Head of caudate nucleus (tissue), 42 donors: Measurements from ENCODE around the gene ABL1.

ENCODE experiments used
- DNase-seq, 42 donors: peaks; one replicate each; pipeline versions ENCODE4 v3.0.0 to v3.0.0-alpha.2; 2020 to 2021; ENCODE audit warnings: mixed read lengths in 7 of 42
- intact Hi-C: fragments of 100-400 bp; cut with DNase I; formaldehyde crosslinking; loops from one replicate; pipeline ENCODE4 v1.15.0; 2022

The ABL1 gene

DNA sequence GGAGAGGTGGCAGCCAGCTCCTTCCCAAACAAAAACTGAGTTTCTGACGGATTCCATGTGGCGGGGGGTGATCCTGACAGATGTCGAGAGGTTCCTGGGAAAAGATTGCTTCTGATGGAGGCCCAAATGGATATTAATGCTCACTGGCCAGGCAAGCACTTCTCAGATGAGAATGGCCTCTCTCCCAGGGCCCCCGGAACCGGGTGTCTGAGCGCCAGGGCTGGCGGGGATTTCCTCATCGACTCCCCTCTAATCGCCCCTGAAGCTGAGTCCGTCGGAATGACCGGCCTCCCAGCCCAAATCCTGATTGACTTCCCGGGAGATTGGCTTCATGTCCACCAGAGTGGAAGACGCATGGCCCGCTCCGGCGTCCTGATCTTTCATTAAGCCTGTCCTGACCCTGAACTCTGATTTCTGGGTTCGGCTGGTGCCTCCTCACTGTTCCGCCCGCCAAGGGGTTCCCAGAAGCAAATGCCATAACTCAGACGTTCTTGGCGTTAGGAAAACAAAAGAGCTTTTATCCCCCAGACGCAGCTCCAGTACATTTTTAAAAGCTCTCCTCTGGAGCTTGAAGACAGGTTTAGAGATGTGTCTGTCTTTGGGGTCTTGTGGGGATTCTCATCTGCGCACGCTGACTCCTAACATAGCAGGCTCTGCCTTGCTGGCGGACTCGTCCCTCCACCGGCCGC, 86.4 kb downstream of the ABL1 start:
- intact Hi-C loops = no loop called here
- no peak for DNase-seq

DNA sequence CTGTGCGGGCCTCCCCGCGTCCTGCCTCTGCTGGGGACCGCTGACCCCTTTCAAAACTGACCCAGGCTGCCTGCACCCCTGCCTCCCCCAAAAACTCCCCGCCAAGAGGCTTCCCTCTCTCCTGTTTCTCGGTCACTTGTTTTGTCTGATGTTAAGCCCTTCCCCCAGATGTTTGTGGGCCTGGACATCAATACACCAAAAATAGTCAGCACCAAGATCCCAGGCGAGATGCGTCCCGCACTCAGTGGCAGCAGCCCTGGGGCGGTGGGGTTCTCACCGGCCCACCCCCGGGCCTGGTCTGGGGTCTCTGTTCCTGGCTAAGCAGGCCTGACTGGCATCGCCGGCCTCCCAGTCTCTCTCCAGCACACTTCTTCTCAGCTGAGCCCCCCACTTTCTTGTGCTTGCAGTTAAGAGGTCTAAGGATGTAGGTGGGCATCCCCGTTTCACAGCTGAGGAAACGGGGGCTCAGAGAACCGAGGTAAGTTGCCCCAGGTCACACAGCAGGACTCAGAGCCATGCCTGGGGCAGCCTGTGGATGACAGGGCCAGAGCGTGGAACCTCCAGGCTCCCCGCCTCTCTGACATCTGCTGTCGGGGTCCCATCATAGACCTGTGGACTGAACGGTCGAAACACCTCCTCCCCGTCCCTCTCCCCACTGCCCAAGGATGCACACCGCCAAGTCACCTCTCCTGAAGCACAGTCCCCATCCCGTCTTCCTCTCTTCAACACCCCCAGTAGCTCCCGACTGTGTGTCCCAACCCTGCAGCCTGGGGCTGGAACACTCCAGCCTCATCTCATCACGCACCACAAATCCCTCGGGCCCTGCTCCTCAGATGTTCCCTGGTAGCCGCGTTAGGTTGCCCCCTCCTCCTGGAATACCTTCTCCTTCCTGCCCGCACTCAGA, 87.2 kb downstream of the ABL1 start:
- intact Hi-C loops = no loop called here
- DNase-seq = no peak

DNA sequence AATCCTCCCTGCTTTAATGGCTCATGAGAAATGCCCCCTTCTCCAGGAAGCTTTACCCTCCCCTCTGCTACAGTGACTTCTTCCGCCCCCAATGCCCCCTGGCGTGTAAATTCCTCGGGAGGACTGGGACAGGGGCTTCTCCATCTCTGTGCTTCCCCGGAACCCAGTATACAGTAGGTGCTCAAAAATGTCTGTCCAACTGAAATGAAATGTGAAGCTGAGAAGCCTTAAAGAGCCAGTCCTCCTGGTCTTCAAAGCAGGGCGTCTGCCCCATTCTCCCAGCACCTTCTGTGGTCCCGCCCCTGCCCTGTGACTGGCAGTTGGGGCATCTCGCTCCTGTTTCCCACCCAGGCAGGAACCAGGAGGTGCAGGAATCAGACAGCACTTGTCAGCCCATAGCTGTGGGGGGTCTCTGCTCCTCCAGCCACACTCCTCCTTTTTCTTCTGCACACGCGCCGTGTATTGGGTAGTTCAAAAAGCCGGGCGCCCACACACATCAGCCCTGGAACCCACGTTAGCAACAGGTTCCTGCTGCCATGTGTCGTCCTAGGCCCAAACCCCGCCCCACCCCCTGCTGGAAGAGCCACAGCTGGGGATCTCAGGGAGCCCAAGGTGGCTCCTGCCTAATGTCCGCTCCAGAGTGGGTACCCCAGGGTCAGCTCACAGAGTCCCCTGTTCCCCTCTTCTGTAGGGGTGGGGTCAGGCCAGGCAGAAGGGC, 88.0 kb downstream of the ABL1 start:
- intact Hi-C loops = no loop called here
- DNase-seq = no peak

DNA sequence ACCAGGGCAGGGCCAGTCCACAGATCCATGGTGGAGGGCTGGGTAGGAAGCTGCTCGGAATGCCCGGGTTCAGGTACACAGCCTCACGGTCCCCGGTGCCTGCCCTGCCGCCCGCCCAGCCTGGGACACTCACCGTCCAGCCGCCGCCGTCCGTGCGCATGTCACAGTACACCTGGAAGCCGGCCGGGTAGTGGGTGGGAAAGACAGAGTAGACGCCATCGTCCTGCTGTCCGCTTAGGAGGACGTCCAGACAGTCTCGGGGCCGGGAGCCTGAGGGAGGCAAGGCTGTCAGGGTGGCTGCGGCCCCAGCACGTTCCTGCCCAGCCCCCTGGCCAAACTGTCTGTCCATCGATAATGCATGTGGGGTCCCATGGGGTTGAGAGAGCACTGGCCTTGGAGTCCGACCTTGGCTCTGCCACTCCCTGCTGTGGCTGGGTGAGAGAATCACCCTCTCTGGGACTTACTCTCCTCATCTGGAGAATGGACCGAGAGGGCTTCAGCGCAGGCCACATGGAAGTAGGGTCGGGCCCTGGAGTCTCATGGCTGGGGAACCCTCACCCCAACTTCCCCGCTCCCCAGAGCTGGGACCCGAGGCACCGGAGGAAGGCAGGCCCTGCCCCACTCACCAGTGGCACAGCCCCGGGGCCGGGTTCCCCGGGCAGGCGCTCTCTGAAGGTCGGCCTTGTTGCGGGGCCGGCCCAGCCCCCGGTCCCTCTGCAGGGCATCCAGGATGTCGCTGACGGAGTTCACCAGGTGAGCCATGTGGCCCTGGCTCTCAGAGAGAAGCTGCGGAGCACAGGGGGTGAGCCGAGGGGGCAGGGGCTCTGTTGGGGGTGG, 88.8 kb downstream of the ABL1 start:
- DNase-seq = no peak

DNA sequence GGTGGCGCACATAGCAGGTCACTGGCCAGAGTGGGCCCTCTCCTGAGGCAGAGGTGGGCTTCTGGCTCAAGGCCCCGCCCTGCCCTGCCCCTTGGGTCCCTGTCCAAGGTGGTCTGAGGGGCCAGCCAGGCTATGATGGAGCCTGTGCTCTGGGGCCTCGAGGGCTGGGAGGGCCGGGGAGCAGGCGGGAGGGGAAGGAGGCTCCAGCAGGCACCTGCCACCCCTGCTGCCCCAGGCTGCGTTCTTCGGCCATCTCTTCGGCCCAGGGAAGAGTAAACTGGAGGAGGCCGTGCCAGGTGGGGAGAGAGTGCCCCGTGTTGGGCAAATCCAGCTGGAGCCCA, 89.4 kb downstream of the ABL1 start:
- intact Hi-C loops = no loop called here
- no peak for DNase-seq

More for the DNA sequence above, 88.8 kb downstream of the ABL1 start:
- intact Hi-C loops = no loop called here

DNA sequence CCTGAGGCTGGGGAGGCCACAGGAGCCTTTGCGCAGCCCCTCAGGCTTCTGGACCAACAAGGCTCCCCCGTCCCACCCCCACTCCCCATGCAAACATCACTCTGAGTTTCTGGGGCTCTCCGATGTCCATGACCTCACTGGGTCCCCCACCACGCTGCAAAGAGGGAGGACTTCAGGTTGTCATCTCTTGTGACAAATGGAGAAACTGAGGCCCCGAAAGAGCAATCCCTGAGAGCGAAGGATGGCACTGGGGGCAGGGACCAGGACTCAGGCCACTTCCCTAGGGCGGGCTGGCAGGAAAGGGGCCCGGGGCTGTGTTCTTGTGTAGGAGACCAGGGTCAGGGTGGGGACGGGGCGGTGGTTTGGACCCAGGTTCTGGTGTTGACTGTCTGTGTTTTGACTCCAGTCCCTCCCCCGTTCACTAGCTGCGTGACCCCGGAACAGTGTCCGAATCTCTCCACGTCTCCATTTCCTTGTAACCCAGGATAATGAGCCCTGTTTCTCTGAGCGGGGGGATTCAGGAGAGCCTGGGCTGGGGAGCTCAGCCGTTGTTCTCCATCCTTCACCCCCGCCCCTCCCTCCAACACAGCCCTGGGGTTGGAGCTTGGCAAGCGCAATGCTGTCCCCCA, 90.1 kb downstream of the ABL1 start:
- intact Hi-C loops = no loop called here

DNA sequence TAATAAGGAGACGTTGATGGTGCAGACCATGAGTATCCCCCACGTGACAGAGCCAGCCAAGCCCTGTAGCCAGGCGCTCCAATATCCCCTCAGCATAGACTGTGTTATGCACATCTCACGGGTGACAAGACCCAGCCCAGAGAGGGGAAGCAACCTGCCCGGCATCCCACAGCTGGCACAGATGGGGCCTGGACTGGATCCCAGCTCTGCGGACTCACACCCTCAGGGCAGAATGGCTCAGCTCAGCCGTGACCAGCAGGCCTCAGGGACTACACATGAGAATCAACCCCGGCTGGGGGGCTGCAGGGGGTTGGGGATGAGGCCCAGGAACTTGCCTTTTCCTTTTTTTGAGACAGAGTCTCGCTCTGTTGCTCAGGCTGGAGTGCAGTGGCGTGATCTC, 92.3 kb downstream of the ABL1 start:
- DNase-seq = no peak
- intact Hi-C loops = no loop called here

More for the DNA sequence above, 90.1 kb downstream of the ABL1 start:
- DNase-seq = no peak

DNA sequence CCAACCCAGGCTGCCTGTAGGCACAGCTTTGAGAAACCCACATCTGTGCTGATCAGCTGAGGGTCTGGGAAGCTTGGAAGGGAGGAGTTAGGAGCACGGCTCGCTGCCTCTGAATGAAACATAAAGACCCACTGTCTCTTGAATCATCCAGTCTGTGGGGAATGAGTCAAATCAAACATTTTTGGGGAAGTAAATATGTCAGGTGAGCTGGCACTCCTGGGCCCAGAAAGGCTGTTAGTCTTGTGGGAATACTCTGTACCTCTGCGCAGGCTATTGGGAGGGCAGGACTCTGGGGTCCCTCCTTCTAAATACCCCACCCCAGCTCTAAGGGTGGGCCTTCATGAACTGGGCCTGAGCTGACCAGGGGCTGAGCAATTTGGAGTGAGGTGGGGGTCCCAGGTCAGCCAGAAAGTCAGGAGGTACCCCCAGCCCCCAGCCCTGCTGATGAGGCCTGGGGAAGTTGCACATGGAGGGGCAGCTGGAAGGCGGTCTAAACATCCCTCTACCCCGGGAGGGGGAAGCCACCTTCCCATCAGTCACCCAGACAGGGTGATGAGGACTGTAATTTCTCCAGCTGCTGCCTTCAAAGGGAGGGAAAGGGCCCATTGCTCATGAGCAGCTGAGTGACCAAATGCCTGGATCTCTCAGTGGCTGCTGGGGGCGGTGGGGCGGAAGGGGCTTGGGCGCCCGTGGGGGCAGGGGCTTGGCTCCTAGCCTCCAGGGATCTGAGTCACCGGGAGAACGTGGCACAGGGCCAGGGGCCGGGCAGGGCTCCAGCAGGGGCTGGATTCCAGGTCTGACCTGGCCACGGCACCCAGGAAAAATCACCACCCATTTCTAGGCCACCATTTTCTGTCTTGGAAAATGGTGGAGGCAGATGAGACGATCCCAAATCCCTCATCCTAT, 93.2 kb downstream of the ABL1 start:
- intact Hi-C loops = no loop called here
- peak in 1 of 42 donors; percentile 53 for DNase-seq

DNA sequence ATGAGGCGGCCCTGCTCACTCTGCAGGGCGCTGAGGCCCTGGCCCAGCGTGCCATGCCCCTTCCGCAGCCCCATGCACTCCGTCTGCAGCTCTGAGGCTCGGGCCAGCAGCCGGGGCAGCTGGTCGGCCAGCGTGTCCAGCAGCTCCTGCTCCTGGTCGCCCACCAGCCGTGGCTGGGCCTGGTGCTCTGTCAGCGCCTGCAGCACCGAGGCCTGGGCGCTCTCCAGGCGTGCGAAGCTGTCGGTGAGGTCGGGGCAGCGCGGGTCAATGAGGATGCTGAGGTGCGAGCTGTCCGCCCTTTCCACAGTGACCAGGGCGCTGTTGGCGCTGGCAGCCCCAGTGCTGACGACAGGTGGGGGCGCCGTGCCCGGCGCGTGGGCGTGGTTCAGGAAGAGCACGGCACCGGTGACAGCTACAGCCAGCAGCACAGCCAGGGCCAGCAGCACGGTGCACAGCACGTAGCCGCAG, 94.6 kb downstream of the ABL1 start:
- no peak for DNase-seq
- intact Hi-C loops = no loop called here

DNA sequence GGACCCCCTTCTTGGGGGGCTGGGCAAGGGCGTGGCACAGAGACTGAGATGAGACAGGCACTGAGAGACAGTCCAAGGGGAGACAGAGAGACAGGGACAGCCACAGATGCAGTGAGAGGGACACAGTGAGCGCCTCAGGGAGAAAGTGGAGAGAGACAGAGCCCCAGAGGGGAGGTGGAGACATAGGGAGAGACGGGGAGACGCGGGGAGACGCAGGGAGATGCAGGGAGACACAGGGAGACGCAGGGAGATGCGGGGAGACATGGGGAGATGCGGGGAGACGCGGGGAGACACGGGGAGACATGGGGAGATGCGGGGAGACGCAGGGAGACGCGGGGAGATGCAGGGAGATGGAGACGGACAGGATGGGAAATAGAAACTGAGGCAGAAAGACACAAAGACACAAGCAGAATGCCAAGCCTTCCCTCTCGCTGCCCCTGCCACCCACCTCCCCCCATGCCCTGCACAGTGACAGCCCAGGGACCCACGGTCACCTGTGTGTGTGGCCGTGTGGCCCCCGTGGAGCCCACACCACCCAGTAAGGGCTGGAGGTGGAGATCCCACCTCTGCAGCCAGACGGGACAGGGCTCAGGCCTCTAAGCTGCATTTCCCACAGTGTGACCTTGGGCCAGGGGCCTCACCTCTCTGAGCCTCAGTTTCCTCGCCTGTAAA, 95.2 kb downstream of the ABL1 start:
- no peak for DNase-seq
- intact Hi-C loops = no loop called here

DNA sequence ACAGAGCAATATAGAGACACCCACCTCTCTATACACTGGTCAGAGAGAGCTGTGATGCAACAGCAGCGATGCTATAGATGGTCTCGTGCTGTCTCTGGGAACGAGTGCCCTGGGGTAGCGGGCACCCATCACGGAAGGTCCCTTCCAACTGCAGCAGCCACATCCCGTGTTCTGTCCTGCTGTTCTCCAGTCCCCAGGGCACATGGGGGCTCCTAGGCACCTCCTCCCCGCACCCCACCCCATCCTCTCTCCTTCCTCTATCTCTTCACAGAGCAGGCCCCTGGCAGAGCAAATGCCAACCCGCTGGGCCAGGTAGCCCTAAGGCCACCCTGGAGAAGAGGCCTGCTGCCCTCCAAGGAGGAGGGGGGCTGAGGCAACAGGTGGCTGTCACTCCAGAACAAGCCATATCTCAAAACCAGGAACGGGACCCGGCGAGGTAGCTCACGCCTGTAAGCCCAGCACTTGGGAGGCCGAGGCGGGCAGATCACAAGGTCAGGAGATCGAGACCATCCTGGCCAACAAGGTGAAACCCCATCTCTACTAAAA, 95.8 kb downstream of the ABL1 start:
- no peak for DNase-seq
- intact Hi-C loops = no loop called here

DNA sequence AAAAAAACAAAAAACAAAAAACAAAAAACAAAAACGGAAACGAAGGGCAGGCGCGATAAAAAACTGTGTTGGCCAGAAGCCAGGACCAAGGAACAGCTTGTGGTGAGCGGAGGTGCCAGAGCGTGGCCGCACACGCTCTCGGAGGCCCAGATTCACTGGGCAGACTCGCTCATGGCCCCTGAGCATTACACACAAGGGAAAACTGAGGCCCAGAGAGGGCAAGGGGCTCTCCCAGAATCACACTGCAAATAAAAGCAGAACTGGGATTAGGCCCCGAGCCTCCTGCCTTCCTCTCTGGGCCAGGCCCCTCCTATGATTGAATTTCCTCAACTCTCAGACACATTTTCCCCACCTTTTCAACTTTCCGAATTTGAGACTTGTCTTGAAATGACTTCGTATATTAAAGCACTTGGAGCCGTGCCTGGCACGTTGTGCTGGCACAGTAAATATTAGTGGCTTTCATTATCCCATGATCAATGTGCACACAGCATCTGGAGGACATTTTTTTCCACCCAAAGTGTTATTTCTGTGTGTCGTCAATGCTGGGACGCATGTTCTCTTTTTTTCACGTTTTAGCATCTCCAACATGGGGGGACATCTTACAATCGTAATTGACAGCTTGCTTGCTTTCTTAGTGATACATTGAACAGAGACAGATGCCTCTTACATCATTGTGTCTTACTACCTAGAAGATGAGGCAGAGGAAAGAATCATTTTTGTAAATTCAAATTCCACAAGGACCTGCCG, 96.6 kb downstream of the ABL1 start:
- intact Hi-C loops = no loop called here

DNA sequence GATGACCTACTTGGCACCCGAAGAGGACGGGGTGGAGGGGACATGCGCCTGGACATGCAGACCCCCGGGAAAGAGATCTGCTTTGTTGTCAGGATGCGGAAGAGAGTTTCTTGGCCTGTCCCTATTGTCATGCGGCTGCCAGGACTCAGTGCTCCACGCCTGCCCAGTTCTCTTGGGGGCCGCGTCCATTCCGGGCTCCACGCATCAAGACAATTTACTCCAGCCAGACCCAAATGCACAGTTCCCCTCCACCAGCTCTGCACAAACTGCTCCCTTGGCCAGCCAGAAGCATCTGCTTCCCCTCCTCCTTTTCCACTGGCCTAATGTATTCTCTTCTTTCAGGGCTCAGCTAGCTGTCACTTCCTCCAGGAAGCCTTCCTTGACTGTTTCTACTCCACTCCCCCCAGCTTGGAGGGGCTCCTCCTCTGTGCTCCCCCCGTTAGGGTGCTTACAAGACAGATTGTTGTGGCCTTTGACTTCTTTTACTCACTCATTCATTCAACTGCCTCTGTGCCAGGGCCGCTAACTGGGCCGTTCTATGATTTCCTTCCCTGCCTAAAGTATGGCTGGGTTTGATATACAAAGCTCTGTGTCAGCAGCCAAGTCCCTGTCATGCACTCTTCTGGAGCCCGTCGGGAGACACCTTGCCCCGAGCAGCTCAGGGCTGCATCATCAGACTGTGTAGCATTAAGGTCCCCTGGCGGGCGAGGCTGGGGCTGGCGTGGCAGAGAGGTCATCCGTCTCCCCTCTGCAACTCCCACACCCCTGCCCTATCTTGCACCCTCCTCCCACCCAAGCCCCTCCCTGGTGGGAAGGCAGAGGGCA, 97.4 kb downstream of the ABL1 start:
- no peak for DNase-seq
- intact Hi-C loops = no loop called here

More for the DNA sequence above, 96.6 kb downstream of the ABL1 start:
- no peak for DNase-seq

DNA sequence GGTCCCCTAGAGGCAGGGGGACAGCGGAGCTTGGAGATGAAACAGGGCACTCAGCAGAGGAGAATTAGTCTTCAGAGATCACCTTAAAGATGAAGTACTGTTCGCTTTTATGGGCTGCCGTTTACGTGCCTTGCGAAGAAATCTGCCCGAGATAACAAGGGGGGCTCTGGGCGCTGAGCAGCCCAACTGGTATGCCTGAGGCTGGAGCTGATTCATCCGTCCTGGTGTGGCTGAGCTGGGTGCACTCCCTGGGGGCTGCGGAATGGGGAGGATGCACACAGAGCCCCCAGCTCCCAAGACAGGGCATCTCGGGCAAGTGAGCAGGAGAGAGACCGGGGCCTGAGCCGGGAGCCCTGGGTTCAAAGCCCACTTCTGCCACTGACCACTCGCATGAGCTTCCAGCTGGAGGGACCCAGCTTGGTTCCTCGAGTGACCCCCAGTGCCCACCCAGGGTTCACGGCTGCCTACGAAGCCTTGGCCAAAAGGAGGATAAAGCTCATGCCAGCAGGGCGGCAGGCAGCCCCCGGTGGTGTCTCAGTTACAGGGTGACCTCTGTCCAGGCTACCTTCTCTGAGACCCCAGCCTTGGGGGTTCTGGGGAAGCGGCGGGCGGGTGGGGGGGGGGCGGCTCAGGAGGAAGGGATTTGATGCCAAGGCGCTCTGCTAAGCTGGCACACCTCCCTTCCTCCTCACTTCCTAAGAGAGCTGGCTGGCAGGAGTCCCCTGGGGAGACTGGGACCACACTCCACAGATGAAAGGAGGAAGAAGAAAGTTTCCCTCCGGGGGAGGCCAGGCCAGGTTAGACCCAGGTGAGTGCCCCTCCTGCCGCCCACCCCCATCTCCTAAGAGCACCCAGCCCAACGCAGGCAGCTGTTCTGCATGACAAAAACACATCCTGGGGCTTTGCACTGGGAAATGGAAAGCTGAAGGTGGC, 98.3 kb downstream of the ABL1 start:
- DNase-seq = no peak
- intact Hi-C loops = no loop called here
